Psoas muscle (tissue), 8 donors: ENCODE measurements around the gene ZNF346. TPM values are rescaled to one million over a fixed set of nuclear protein-coding genes. Genes with fewer than 3 reads are reported as not detected.

ENCODE experiments used
- ATAC-seq, 4 donors: fragments of 200-7000 bp; cut with Tn5 transposase; one replicate each; pipeline ENCODE4 v1.9.1; 2020; ENCODE audit warnings: moderate library complexity in 3 of 4, mild to moderate bottlenecking in 2 of 4
- DNase-seq, 2 donors: peaks; one replicate each; pipeline ENCODE4 v3.0.0-alpha.2; 2020
- H3K27ac ChIP-seq: fragments of 200-600 bp; one replicate; pipeline ENCODE4 v1.8.0; 2022
- H3K27me3 ChIP-seq, 3 donors: fragments of 200-600 bp in 1 of 3; one replicate each; pipeline versions ENCODE4 v1.6.1 to v1.8.0; 2013 to 2022; ENCODE audit warnings: low read length in 2 of 3, mild to moderate bottlenecking in 2 of 3, moderate library complexity in 1 of 3; ENCODE audit not compliant: insufficient read depth in 3 of 3
- H3K36me3 ChIP-seq, 2 donors: fragments of 200-600 bp in 1 of 2; one replicate each; pipeline versions ENCODE4 v1.6.1 to v1.8.0; 2013 to 2022; ENCODE audit warnings: low read depth in 1 of 2, mild to moderate bottlenecking in 1 of 2, moderate library complexity in 1 of 2; ENCODE audit not compliant: insufficient read depth in 1 of 2
- H3K4me1 ChIP-seq: fragments of 200-600 bp; one replicate; pipeline ENCODE4 v1.8.0; 2022
- H3K4me3 ChIP-seq: fragments of 200-600 bp; one replicate; pipeline ENCODE4 v1.8.0; 2022; ENCODE audit warnings: mild to moderate bottlenecking
- H3K9me3 ChIP-seq: fragments of 200-600 bp; one replicate; pipeline ENCODE4 v1.8.0; 2022
- WGBS, 3 donors: extraction: QIAGEN DNeasy Blood & Tissue Kit; methylation state at CpG; one replicate each; pipeline versions ENCODE4 v1.1.6 to v1.1.7; 2013; 5-methylcytosine and 5-hydroxymethylcytosine counted together
- intact Hi-C, 2 donors: fragments of 100-400 bp; cut with DNase I; formaldehyde crosslinking; loops; one replicate each; pipeline versions ENCODE4 v1.11.0 to v1.14.2; 2022
- polyA plus RNA-seq, 3 donors: library from polyadenylated mRNA; stranded (reverse); fragments of 200-250 nt; gene quantifications; one replicate each; pipeline ENCODE4 v1.2.3, GENCODE V29; 2013
- total RNA-seq, 4 donors: library from RNA; stranded (reverse); fragmentation: NEBNext Ultra II Directional in 2 of 4; extraction: Animal tissue kit (Norgen Biotek cat#: 25700) in 2 of 4; gene quantifications; one replicate each; pipeline versions ENCODE4 v1.2.1 to v1.2.4, GENCODE V29; 2021 to 2023
- TF ChIP-seq, protein P1 (sequence below): fragments of 200-600 bp; IDR thresholded peaks from one replicate; pipeline ENCODE4 v1.8.0; 2022; ENCODE audit warnings: antibody characterized with exemption
- donor health status: healthy with polysubstance abuse.
- donor health status: DM: no; HTN: no; CAD: no; lungs with moderate emphysema.
- donor health status: Bipolar disorder and iron deficiency.
- donor health status: healthy.
- donor health status: DM: yes; HTN: yes; CAD: no.
- donor health status: DM: no; HTN: no; CAD: no.
- donor health status: DM: no; HTN: no; CAD: no.
- donor health status: DM: yes; HTN: yes; CAD: no.

Gene ZNF346
- total and polyA plus RNA-seq, 7 donors = 3.5 to 8.3 (median 6.7) TPM

DNA sequence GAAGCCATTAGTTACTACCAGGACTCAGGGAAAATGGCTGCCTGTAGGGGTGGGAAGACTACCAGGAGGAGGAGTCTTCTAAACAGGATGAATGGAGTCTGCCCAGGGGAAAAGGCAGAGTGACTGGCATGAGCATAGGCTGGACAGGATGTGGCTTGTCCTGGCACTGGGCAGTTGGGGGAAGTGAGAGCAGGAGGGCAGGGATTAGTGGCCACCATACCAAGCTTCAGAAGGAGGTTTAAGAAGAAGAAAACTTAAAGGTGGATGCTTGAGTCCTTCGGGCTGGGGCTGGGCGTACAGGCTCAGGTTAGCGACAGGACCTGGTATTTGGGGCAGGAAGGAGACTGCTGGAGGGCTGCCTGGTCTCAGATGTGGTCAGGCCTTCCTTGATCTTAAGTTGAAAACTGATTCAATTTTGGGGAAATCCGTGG is 106.1 kb downstream of the ZNF346 start:
- no peak overlapping the region for H3K4me3 ChIP-seq
- H3K9me3 ChIP-seq = no peaks in the 10 kb centered on the region
- no peak overlapping the region for H3K27ac ChIP-seq
- no peak for ATAC-seq
- 71 to 77% (median 77%) methylated on average over 4 of the region's 4 CpGs for WGBS, 3 donors
- intact Hi-C loops = no loop called here
- no peaks in the 10 kb centered on the region for H3K4me1 ChIP-seq
- TF ChIP-seq, protein P1, sequence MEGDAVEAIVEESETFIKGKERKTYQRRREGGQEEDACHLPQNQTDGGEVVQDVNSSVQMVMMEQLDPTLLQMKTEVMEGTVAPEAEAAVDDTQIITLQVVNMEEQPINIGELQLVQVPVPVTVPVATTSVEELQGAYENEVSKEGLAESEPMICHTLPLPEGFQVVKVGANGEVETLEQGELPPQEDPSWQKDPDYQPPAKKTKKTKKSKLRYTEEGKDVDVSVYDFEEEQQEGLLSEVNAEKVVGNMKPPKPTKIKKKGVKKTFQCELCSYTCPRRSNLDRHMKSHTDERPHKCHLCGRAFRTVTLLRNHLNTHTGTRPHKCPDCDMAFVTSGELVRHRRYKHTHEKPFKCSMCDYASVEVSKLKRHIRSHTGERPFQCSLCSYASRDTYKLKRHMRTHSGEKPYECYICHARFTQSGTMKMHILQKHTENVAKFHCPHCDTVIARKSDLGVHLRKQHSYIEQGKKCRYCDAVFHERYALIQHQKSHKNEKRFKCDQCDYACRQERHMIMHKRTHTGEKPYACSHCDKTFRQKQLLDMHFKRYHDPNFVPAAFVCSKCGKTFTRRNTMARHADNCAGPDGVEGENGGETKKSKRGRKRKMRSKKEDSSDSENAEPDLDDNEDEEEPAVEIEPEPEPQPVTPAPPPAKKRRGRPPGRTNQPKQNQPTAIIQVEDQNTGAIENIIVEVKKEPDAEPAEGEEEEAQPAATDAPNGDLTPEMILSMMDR = no peak
- H3K36me3 ChIP-seq = no peaks in the 10 kb centered on the region
- H3K27me3 ChIP-seq = no peaks in the 10 kb centered on the region
- no peak for DNase-seq

GRCh38 chr5:177130211-177131018 is 107.9 kb downstream of the ZNF346 start:
- DNase-seq (no peak), ATAC-seq (no peak)
- TF ChIP-seq, protein P1 = no peak
- 68 to 72% (median 70%) methylated on average over 5 of the region's 5 CpGs for WGBS, 3 donors
- intact Hi-C loops = loop anchor here in 1 of 2 donors (5.0 kb wide), 1 partner anchor 172 kb away; the partner anchor contains the start of genes PRELID1 and RAB24
- H3K9me3 ChIP-seq = no peaks in the 10 kb centered on the region
- H3K27ac ChIP-seq = no peak overlapping the region
- no peaks in the 10 kb centered on the region for H3K27me3 ChIP-seq
- no peak overlapping the region for H3K4me3 ChIP-seq
- H3K4me1 ChIP-seq = peaks cover 8% of the 10 kb centered on the region
- H3K36me3 ChIP-seq = peaks cover 0 to 5% of the 10 kb centered on the region in 2 donors

Other genes starting within 250 kb of the ZNF346 start
- gene UNC5A, start 212.1 kb upstream of the ZNF346 start, total RNA-seq = under 1 TPM in 1 of 4 donors, not detected in 3; 0.10 TPM
- gene UNC5A, start 212.1 kb upstream of the ZNF346 start, polyA plus RNA-seq = under 1 TPM in 2 of 3 donors, not detected in 1; 0.03 to 0.25 TPM
- 1 to 10 TPM; 1.7 to 3.1 (median 2.3) TPM for gene HK3, start 123.3 kb upstream of the ZNF346 start, total RNA-seq
- gene HK3, start 123.3 kb upstream of the ZNF346 start, polyA plus RNA-seq = 1 to 10 TPM; 1.6 to 2.7 (median 2.6) TPM
- gene UIMC1, start 15.9 kb upstream of the ZNF346 start, total RNA-seq = 10 to 100 TPM; 12.7 to 40.0 (median 33.5) TPM
- gene UIMC1, start 15.9 kb upstream of the ZNF346 start, polyA plus RNA-seq = 10 to 100 TPM; 15.4 to 26.1 (median 18.8) TPM
- 1 to 10 TPM; 3.2 to 6.5 (median 4.3) TPM for gene FGFR4, start 64.2 kb downstream of the ZNF346 start, total RNA-seq
- gene FGFR4, start 64.2 kb downstream of the ZNF346 start, polyA plus RNA-seq = 1 to 10 TPM; 1.6 to 4.6 (median 3.1) TPM
- 10 to 100 TPM; 38.5 to 56.2 (median 43.2) TPM for gene NSD1, start 111.1 kb downstream of the ZNF346 start, total RNA-seq
- gene NSD1, start 111.1 kb downstream of the ZNF346 start, polyA plus RNA-seq = 10 to 100 TPM in 1 of 3 donors, 1 to 10 TPM in 2; 6.0 to 29.9 (median 6.1) TPM